Epithelial cell of esophagus (primary cell): ENCODE results near the gene TMEM164.

ENCODE experiments used
- DNase-seq: peaks from one replicate; pipeline ENCODE4 v3.0.0; 2010; ENCODE audit warnings: low read depth
- H3K4me3 ChIP-seq: 2 replicates; pipeline ENCODE4 v1.5.1; 2011; ENCODE audit warnings: mild to moderate bottlenecking, low read length, control low read depth
- CTCF ChIP-seq: IDR thresholded peaks from 2 replicates; pipeline ENCODE4 v1.5.1; 2011; ENCODE audit warnings: low read depth, mild to moderate bottlenecking, low read length, control low read depth, inconsistent platforms; ENCODE audit not compliant: insufficient read depth; ENCODE audit errors: missing control alignments

The TMEM164 gene

DNA sequence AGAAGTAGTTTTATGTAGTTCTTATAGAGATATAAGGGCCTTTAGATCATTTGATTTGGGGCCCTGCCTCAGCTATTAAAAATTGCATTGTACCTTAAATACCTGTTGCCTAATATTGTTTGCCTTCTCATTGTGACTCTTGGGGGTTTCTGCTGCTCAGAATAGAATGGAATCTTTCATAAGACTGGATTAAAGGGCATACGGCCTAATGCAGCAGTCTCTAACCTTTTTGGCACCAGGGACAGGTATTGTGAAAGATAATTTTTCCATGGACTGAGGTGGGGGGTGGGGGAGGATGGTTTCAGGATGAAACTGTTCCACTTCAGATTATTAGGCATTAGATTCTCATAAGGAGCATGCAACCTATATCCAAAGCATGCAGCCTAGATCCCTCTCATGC is 46.2 kb downstream of the TMEM164 start:
- DNase-seq, result no peak
- no peak for TF ChIP-seq CTCF
- H3K4me3 ChIP-seq, result no peak overlapping the region

DNA sequence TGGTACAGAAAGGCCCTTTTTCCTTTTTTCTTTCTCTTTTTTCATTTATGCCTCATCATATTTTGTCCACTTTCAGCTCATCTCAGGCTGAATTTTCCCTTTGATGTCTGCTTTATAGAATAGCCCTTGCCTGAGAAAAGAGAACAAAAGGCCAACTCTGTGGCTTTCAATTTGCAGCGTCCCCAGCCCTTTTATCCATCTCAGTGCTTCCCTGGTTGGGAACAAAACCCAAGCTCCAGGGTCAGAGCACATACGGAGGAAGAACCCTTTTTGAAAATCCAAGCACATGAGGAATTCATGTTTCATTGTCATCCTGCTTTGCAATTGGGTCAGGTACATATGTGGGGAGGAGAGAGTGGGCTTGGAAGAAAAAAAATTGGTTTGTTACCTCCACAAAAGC is 47.5 kb downstream of the TMEM164 start:
- no peak for TF ChIP-seq CTCF
- no peak overlapping the region for H3K4me3 ChIP-seq
- no peak for DNase-seq

GRCh38 chrX:110050901-110051300 is 48.0 kb downstream of the TMEM164 start:
- TF ChIP-seq CTCF, result no peak
- no peak overlapping the region for H3K4me3 ChIP-seq
- DNase-seq, result no peak

DNA sequence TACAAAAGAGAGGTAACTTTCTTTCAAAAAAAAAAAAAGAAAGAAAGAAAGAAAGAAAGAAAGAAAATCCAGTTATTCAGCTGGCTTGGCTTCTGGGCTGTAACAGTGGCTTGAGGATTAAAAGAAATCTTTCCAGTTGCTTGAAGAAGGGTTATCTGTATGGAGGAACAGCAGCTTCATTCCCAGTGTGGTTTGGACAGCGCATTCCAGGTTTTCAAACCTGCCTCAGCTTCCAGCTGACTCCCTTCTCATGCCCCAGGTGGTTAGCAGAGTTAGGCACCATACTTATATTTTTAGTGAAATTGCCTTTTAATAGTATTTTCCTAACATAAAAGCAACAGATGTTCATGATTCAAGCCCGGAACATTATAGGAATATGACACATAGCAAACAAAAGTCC is 48.6 kb downstream of the TMEM164 start:
- TF ChIP-seq CTCF, result no peak
- DNase-seq, result no peak
- H3K4me3 ChIP-seq, result no peak overlapping the region

GRCh38 chrX:110052303-110052702 is 49.4 kb downstream of the TMEM164 start:
- DNase-seq, result no peak
- no peak overlapping the region for H3K4me3 ChIP-seq
- no peak for TF ChIP-seq CTCF

GRCh38 chrX:110053453-110053852 is 50.5 kb downstream of the TMEM164 start:
- no peak for TF ChIP-seq CTCF
- DNase-seq, result no peak
- H3K4me3 ChIP-seq, result no peak overlapping the region

GRCh38 chrX:110055616-110056015 is 52.7 kb downstream of the TMEM164 start:
- no peak overlapping the region for H3K4me3 ChIP-seq
- TF ChIP-seq CTCF, result no peak
- DNase-seq, result no peak
